HG02938 (cell line): ENCODE data around the gene TMEM132D.

Experiments
- ATAC-seq: cut with Tn5 transposase; IDR thresholded peaks from one replicate; pipeline ENCODE4 v1.9.1; 2021; ENCODE audit warnings: mild to moderate bottlenecking, moderate library complexity; ENCODE audit not compliant: unreplicated experiment

Gene TMEM132D

DNA sequence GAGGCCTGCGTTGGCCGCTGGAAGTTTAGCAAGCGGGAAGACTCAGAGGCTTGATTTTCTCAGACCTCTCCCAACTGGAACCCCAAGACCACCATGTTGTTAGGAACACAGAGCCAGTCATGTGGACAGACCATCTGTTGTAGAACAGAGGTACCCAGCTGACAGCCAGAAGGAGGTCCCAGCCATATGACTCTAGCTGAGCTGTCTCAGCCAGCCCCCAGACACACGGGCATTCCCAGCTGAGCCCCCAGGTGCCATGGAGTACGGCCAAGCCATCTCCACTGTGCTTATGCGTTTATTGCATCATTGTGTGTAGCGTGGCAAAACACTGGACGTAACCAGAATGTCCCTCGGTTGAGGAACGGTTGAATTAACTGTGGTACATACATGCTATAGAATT lies 421.9 kb downstream of the TMEM132D start:
- no peak for ATAC-seq

DNA sequence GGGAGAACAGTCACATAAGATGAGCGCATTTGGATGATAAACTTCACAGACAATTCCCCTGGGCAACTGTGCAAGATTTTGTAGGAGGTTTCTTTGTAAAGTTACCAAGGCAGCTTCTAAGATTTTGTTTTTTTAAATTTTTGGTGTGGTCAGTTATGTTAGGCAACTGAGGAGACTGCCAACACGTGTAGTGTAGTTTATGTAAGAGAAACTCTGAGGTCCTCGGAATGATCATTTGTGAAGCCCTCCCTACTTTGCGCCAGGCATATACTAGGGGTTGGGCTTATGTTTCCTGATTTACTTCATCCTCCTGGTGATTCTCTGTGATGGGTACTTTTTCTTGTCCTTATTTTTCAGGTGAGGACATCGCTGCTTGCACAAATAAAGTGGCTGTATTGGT lies 433.6 kb downstream of the TMEM132D start:
- no peak for ATAC-seq

DNA sequence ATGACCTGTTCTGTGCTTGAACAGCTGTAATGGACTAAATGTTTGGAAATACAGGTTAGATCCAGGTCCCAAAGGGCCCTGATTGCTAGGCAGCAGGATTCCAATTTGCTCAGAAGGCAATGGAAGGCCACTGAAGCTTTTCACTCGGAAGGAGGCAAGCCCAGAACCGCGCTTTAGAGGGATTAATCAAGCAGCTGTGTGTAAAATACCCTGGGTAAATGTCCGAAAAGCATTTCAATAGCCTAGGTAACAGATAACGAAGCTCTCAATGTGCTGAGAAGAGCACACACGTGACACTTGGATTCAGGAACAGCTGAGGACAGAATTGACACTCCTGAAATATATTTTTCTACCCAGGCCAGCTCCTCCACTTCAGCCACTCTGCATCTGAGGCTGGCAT lies 436.1 kb downstream of the TMEM132D start:
- ATAC-seq = no peak

DNA sequence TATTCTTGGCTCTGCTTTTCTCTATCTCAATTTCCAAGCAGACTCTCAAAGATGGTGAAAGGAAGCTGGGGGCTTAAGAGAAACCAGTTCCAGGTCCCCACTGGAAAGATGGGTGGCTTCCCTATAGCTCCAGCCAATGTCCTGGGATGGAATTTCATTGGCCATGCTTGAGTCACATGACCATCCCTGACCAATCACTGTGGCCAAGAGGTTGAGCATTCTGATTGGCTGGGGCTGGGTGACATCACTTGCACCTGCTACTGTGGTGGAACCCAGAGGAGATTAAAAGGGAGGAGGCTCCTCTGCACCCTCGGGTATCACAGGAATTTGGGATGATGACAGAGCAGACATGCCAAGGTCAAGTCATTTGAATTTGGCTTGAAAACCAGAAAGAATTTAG lies 436.5 kb downstream of the TMEM132D start:
- ATAC-seq = no peak

DNA sequence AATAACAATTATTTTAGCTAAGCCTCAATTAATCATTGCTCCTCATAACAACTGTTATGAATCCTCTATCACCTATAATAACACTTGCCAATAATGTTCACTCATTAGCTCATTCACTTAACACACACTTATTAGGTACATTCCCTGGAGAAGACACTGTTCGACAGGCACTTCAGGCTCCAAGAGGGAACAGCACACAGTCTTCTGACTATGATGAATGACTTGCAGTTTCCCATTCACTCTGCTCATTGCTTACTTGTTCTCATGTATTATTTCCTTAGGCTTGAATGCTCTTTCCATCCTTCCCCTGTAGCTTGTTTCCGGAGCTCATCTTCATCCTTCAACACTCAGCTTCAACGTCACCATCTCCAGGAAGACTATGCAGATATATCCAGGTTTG lies 437.3 kb downstream of the TMEM132D start:
- no peak for ATAC-seq

DNA sequence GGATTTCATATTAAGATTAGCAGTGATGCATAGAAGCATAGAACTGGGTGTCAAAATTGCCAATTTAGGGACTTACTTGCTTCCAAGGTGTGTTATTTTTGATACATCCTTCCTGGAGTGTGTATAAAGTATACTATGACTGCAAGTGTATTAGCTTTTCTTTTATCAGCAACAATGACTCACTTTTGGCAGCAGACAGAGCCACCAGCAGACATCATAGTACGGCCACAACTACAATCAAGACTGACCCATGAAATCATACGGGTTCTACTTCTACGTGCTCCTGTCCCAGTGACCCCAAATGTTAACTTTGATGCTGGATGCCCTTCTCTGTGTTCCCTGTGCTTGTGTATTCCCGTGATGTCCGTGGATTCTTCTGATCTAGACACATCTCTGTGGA lies 443.9 kb downstream of the TMEM132D start:
- ATAC-seq = no peak

DNA sequence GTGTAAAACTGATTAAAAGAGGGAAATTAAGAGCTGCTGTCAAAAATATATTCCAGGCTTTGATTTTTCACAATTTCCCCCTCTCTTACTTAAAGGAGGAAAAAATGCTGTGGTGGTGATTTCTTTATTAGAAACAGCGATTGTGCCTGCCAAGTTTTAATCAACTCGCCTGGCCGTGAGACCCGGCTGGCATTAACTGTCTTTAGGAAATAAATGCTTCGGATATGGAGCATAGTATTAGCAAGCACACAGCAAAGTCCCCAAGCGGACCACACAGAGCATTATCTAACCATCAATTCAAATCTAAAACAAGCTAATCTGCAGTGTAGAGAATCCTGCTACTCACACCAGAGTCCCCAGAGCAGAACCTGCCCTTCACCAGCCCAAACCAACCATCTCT lies 457.1 kb downstream of the TMEM132D start:
- ATAC-seq = no peak

DNA sequence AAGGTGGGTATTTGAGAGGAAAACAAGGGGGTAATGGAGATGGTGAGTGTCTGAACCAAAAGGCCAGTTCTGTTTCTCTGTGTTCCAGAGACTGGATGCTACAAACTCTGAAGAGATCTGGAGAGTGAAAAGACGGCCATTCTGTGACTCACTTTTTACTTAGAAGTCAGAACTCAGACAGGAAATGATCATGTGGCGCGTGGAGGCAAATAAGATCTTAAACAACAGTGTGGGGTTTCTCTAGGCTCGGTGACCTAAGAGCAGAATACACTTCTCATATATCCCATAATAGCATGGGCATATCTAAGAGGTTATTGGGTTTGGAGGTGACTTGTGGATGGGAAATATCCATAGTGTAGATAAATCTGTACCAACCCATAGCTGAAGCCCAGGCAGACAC lies 463.5 kb downstream of the TMEM132D start:
- no peak for ATAC-seq

DNA sequence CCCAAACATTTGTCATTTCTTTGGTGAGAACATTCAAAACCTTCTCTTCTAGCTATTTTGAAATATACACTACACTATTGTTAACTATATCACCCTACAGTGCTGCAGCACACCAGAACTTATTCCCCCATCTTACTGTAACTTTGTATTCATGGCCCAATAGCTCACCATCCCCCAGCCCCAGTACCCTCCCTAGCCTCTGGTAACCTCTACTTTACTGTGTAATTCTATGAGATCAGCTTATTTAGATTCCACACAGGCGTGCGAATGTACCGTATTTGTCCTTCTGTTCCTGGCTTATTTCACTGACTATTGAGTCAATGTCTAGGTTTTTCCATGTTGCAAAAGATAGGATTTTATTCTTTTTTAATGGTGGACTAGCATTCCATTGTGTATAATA lies 469.0 kb downstream of the TMEM132D start:
- no peak for ATAC-seq

DNA sequence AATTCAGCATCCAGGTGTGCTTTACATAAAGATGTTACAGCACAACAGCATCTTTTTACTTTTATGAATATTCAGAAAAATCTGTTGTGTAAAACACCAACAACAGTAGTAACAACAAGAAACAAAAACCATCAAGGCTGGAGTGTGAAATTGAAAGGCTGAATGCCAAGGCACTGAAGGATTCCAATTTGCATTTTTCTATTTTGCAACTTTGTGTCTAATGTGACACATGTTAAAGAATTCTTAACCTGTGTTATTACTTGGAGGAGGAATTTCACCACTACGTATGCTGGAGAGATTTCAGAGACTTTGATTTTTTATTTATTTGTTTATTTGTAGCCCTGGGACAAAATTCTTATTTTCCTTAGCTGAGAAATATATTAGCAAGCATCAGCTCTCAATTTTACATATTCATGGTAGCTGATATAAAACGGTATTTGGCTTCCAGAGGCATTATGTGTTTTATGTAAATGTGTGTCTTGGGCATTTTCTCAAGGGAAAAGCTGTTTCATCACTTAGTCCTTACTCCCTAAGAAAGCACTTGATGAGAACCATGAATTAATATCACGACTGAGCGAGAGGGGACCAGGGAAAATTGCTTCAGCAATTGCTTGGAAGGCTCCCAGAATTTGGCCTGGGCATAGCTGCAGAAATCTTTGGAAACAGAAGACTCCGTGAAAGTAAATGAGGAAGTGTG lies 475.4 kb downstream of the TMEM132D start:
- no peak for ATAC-seq

DNA sequence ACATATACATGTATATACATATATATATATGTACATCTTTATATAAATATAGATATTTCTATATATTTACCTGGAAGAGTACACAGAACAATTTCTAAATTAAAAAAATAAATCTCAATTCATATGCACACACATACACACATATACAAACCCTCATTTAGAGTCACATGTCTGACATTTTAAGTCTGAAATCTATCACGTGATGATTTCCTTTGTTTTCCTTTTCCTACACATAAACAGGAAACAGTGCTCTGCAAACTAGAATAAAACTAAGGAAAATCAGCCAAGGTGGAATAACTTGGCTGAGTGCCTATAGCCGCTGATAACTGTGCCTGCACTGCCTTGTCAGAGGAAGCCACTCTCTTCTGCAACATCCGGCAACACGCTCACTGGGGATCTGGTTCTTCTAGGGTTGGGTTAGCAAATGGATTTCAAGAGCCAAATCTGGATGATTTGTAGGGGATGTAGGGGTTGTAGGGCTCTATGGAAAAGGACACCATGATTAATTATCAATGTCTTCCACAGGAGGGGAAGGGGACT lies 480.7 kb downstream of the TMEM132D start:
- no peak for ATAC-seq

DNA sequence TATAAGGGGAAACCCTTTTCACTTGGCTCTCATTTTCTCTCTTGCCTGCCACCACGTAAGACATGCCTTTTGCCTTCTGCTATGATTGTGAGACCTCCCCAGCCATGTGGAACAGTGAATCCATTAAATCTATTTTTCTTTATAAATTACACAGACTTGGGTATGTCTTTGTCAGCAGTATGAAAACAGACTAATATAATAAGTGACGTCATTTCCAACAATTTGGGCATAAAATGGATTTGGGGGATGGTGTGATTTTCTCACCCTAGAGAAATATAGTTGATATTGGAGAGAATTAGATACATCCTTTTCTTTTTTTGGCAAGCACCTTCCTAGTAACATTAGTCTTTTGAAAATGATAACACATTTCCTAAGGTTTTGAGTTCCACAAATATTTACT lies 490.5 kb downstream of the TMEM132D start:
- ATAC-seq = no peak

DNA sequence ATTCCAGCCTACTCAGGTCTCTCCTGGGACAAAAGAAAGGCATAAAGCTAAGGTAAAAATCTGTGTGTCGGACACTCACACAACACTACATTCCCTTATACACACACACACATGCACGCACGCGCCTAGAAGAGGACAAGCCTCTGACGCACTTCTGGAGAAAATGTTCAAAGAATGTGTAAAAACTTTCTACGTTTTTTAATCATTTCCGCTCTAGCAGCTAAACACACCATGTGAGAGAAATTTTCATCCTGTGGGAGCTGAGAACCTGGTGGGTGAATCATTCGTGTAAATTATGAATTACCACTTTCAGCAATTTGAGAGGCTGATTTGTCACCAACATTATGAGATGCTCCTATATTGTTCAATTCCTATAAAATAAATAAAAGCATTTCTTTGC lies 494.5 kb downstream of the TMEM132D start:
- no peak for ATAC-seq

DNA sequence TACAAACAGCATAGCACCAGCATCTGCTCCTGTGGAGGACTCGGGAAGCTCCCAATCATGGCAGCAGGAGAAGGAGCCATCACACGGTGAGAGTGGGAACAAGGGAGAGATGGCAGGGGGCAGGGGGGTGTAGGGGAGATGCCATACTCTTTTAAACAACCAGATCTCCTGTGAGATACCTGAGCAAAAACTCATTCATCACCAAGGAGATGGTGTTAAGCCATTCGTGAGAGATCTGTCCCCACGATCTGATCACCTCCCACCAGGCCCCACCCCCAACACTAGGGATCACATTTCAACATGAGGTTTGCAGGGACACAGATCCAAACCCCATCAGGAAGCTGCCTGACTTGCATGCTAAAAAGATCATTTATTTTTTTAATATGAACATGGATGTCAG lies 499.3 kb downstream of the TMEM132D start:
- no peak for ATAC-seq

DNA sequence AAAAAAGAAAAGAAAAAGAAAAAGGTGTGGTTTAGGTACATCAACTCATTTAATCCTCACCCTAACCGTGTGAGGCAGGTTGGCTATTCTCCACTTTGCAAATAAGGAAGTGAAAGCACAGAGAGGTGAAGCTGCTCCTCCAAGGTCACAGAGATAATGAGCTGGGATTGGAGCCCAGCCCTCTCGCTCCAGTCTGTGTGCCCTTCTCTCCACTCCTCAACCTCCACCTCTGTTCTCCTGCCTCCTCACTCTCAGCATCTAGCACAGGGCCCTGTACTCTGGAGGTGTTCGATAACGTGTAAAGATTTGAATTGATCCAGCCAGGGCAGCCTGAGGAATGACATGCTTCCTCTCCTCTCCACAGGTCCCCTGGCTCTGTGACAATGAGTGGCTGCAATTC lies 502.3 kb downstream of the TMEM132D start:
- no peak for ATAC-seq

DNA sequence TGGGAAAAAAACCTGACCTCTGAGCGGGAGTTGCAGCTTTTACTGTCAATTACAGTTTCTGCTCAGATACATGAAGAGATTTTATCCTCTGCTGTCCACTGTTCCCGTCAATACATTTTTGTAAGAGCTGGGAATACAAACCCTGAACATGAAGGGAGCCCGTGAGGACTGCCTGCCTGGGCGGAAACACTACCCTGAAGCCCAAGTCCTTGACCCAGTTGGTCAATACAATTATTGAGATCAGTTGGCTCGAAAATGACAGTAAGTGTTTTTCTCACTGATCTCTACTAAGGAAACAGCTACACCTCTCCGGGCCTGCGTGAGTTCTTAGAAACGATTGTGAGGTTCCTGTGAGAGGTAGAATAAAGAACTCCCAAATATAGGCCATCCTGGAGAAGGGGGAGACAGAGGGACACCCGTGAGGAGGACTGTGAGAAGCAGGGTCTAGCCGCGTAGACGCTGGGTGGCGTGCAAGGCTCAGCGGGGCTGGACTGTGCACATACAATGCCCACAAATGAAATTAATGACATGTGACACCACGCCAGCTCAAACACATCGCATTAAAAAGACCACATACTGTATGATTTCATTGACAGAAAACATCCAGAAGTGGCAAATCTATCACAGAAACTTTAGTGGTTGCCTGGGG lies 509.5 kb downstream of the TMEM132D start:
- ATAC-seq = no peak

DNA sequence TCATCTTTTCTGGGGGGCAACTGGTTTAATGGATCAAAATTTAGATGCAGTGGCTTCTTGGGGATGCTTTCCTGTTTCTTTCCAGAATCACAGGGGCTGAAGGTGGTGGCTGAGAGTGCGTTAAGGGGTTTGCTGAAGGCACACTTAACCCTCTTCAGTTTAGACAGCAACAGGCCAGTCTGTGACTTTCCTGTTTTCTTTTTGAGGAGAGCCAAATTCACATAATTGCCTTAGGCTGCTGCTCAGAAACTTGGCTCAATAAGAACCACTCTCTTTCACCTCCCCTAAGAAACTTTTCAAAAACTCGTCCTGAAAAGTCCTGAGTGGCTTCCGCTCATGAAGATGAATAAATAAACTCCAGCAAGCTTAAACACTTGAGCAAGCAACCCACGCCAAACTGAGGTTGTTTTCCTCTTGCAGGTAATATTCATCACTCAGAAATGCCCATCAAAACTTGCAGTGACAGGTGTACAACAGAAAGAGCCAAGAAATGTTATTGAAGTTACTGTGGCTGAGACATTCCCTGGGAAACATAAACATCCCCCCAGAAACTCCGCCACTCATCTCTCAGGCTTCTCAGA lies 510.4 kb downstream of the TMEM132D start:
- no peak for ATAC-seq

DNA sequence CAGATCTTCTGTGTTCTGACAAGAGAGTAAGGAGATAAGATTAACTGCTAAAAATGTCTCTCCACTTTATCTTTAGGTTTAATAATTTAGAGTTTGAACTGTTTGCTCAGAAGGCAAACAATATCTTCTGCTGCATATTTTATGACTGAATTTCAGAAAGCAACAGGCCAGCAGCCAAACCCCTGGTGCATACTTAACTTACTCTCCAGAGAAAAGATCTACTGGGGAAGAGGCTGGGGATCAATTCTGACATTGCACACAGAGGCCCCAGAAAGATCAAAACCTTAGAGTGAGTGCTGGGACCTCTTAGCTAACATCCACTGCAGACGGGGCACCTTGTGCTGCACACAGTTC lies 518.2 kb downstream of the TMEM132D start:
- no peak for ATAC-seq

DNA sequence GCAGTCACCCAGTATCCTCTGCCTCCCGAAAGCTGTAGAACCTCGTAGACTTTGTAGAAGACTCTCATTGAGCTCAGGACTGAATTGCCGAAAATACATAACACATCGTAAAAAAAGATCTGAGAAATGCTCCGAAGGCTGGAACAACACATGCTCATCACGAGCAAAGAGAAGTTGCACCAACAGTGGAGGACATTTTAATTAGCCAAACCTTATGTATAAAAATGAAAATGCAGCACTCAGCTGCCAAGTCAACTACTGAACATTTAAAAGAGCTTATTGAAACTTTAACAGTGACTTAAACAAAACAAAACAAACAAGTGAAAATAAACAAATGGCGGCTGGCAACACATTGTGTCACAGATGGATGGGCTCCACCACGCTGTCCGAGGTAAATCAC lies 519.9 kb downstream of the TMEM132D start:
- no peak for ATAC-seq

DNA sequence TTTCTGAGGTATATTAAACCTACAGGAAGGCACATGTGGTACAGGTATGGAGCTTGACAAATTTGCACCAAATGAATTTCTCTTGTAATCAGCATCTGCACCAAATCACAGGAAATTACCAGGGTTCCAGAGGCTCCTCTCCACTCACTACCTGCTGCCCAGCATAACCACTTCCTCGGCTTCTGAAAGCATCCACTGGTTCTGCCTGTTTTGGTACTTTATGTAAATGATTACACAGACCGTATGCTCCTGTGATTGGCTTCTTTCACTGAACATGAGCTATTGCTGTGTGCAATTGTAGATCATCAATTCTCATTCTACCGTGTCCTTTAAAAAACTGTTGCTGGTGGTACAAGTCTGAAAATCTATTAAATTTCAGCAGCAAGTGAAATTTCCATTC lies 522.1 kb downstream of the TMEM132D start:
- ATAC-seq = no peak

DNA sequence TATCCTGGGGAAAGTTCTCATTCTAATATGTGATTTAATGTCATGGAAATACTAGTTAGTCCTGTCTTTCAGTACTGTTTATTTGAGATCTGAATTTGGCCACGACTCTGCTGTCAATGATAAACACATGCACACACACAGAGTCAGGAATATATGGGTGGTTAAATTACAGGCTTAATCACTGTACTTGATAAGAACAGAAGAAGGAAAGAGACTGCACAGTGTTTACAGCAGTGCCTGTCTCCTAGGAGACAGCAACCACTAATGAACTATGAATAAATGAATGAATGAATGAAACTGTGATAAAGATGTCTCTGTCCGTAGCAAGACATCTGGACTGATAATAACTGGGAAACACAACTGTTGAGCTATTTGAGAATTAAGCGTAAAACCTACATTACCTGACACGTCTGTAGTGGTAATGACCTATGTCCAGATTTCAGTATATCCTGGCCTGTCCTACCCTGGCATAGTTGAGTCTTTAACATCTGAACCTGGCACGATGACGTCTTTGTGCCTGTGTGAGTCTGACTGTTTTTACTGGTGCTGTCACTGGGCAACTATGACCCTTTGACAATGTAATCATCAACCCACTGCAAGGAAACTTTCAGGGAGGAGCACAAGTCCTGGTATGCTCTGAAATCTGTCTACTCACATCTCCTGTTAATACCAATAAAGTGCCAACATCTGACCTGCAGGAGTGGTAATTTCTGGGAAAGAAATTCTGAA lies 524.6 kb downstream of the TMEM132D start:
- no peak for ATAC-seq

DNA sequence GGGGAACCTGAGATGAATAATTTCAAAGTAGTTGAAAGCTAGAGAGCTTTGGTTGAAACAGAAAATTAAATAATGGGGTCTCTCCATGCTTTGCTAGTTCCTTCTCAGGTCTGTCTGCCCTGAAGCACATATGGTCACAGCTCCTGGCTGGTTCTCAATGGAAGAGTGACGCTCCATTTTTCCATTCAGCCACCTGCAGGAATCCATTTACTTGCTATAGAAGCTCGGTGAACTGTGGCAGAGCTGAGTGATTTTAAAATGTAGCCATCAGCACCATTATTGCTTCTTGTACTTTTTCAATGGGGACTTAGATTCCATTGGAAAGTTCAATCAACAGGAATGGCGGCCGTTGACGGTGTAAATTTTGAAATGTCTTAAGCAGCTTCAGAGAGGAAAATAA lies 525.3 kb downstream of the TMEM132D start:
- no peak for ATAC-seq
